Hematopoietic multipotent progenitor cell treated with erythropoietin and hydrocortisone succinate and interleukin-3 and kit ligand, for 4 days (in vitro differentiated cells): ENCODE measurements around the gene LOC128125822.
A peak's percentile ranks its signal among the peaks of the same experiment; 100 is the strongest.

ENCODE experiments used
- DNase-seq: peaks from one replicate; pipeline ENCODE4 v3.0.0-alpha.2; 2015

The LOC128125822 gene

DNA sequence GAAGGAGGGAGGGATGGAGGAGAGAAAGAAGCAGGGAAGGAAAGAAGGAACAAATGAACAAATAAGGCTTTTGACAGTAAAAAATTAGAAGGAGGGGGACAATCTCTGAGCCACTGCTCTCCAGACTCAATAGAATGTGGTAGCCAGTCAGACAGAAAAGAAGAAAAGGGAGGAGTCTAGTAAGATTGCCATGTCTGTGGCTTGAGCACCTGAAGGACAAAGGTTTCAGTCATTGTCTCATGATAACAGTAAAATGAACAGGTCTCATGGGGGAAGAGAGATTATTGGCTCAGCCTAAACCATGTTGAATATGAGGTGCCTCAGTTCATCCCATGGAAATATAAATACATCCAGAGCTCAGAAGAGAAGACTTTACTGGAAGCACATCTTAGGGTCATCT, 14.0 kb upstream of the LOC128125822 start:
- DNase-seq, result no peak

DNA sequence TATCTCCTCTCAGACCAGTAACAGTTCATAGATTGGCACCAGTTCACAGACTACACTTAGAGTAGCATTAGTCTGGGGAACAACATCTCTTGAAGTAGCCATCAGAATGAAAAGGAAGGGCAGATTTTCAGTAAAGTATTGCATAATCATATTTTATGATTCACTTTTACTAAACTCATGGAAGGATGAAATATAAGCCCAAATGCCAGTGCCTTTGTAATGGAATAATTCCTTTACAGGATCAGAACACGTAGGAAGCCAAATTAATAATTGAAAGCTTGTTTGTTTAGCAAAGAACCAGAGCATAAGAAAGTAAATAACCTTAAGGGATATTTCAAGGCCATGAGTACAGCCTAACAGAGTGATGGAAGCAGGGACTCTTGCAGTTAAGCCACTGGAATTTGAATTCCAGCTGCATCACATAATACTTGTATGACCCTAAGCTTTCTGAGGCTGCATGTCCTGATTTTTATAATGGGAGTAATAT, 11.4 kb upstream of the LOC128125822 start:
- no peak for DNase-seq

DNA sequence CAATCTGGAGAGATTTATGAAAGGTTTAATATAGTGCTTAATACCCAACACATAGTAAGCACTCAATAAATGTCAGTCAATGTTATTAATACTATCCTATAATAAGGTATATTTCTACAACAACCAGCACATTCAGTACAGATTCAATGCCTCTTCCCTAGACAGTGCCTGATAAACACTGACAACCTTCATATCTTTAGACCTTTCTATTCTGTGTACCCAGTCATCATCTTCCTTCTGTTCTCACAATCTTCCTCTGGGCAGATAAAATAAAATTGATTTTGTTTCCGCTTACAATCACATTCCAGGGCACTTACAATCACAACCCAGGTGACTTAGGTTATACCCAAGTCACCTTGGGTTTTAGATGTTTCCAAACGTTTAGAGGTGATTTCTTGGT, 11.0 kb upstream of the LOC128125822 start:
- DNase-seq, result no peak

DNA sequence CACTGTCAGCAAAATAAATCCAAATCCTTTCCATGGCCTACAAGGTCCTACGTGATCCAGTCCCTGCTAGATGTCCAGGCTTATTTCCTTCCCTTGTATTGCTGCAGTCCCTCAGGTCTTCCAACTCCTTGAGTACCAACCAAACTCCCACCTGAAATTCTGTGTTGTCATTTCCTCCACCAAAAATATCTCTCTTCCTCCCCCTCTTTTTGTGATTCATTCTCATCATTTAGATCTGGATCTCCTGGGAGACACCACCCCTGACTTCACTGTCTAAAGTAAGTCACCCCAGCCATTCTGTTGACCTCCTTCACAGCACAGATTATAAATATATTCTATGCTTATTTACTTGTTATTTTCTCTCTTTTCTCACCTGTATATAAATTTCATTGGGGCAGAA, 9.0 kb upstream of the LOC128125822 start:
- DNase-seq, result no peak

DNA sequence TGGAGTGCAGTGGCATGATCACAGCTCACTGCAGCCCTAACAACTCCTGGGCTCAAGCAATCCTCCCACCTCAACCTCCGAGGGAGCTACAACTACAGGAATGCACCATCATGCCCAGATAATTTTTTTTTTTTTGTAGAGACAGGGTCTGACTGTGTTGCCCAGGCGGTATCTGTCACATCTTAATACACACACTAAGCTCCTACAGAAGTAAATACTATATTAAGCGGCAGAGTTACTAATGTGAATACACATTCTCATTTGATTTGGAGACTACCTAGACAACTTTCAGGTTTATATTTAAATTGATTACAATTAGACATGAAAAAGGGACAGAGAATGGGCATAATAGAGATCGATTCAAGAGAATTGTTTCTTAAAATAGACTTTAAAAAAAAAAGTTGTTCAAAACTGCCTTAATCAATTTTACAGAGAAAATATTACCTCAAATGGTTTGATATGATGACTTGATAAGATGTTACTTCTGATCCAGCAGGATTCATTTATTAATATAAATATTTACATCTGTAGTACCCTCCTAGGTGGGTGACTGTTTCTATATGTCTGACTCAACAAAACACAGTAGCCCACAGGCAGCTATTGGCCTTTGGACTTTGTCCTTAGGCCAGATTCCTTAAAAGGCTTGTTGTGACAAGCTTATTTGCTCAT, 7.1 kb upstream of the LOC128125822 start:
- DNase-seq, result no peak

DNA sequence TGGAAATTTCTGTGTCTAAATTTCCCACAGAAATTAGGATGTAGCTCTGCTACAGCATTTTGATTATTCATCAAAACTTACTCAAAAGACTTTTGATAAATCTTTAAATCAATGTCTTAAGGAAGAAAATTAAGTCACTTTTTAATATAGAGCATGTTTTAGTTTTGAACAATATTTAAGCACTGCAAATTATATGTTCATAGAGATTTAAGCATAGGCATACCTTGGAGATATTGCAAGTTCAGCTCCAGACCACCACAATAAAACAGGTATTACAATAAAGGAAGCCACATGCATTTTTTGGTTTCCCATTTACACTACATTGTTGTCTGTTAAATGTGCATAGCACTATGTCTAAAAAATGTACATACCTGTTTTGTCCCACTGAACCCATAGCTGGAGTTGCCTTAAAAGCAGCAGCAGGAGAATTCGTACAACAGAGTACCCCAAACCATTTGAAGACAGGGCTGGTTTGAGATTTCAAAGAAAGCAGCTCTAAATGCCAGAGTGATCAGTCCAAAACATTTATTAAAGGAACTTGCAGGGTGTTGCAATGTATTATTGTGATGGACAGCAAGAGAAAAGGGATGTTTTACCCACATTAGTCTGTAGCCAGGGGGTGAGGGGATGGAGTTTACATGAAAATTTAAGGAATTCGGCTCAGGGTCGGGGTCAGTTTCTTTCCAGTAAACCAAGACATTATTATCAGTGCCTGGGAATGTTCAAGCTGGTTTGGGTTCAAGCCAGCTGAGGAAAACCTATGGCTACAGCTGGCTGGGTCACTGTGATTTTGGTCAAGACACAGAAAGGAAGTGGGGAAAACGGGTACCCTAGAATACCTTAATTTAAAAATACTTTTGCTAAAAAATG, 6.3 kb upstream of the LOC128125822 start:
- DNase-seq, result no peak

DNA sequence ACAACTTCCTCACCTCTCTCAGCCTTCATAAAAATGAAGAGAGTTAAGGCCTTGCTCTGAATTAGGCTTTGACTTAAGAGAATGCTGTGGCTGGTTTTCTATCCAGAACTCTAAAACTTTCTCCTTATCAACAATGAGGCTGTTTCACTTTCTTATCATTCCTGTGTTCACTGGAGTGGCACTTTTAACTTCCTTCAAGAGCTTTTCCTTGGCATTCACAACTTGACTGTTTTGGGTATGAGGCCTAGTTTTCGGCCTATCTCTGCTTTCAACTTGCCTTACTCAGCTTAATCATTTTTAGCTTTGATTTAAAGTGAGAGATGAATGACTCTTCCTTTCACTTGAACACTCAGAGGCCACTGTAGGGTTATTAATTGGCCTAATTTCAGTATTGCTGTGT, 4.3 kb upstream of the LOC128125822 start:
- DNase-seq, result no peak

DNA sequence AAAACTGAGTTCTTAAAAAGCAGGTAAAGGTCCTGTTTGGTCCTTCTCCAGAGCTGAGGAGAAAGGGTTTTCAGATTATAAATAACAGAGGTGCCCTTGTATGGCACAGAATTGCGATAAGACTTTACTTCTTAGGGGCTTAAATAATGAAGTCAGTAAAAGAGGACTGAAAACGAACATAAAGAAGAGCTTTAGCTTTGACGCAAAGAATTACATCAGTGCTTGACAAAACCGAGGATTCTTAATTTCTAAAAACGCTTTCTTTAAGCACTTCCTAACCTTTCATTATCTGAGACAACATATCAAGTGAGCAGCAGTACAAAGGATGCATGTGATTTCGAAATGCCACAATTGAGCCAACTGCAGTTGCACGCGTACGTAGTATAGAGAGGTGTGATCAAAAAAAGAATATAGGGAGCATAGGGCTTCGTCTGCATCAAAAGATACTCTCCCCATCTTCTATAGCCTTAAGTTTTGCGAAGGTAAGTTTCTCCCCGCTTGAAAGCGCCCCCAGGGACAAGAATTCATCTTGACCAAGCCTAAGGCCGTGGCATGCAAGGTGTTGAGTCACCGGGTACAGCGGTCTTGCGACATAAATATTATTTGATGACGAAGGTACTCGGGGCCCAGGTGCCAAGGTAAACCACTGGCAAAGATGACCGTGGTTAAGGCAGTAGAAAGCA, 778 bp upstream of the LOC128125822 start:
- no peak for DNase-seq

DNA sequence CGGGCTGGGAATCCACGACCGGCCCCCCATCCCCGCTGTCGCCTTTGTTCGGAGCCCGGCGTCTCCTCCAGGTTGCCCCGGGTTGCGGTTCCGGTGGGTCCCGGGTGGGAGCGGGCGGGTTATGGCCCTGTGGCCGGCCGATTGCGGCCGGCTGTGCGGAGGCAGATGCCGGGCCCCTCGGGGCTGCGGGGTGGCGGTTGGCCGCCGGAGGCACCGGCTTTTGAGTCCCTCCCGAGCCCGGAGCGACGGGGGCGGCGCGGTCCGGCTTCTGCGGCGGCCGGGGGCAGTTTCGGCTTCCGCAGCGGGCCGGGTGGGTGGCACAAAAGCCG, 431 bp downstream of the LOC128125822 start:
- DNase-seq, result no peak

DNA sequence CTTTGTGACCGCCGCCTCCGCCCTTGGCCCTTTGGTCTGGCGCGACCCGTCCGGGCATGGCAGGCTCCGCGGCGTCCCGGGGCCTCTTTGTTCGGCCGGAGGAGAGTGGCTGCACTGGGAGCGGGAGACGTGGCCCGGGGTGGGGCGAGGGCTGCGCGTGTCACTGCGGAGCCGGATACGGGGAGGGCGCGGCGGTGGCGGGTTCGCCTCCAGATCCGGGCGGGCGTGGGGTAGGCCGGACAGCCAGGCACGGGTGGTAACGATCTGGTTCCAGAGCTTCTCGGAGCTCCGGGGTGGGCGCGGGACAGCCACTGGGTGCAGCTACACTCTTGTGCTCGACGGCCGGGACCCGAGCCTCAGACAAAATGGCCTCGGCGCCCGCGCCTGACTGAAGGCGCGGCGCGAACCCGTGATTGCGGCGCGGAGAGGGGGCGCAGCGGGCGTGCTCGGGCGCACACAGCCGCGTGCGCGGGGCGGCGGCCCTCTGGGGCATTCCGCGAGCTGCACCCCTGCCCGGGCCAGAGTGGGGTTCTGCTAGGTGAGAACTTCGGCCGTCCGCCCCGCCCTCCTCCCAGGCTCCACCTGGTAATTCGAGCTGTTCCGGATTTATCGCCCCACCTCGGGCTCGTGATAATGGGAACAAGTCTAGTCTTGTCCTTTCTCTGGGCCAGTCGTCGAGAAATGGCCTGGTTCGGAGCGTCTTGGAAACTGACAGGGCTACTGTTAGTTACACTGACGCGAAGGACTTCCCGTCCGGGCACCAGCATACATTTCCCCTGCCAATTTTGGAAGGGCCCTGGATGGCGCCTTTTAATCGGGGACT, 1.0 kb downstream of the LOC128125822 start:
- DNase-seq, result peak; percentile 83

DNA sequence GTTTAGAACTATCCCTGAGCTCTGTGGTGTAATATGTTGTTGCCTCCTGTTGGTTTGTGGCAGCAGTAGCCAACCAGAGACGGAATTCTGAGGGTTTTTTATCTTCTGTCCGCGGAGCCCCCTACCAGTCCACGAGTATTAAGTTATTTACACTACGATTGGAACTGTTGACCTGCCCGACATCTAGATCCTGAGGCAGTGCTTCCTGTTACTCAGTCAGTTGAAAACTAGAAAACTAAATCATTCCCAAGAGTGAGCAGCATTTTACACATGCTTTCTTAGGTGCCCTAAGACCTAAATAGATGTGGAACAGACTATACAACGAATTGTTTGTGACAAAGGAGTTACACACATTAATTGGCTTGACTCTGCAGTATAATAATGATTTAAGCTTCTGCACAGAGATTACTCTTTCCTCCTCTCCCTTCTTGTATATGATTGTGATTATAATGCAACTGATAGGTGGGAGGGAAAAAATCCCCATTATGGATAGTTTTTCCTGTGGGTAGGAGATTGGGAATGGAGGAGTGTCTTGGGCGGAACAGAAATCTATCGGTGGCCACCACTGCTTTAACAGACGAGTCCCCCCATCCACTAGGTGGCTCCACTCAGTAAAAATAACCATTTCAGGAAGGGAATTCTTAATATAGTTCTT, 1.7 kb downstream of the LOC128125822 start:
- DNase-seq, result peak; percentile 86

DNA sequence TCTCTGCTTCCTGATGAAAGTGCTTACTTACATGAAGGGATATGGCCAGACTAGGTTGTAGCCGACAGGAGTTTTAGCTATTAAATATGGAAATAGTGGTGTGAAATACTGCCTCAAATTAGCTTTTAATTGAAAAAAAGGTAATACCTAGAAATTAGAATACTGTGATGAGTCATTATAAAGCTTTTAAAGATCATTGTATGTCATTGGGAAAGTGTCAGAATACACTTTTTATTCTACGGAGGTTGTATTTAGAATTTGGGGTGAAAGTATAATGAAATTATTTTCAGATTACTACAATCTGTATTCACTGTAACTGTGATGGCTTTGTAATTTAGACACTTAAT, 2.2 kb downstream of the LOC128125822 start:
- DNase-seq, result no peak

DNA sequence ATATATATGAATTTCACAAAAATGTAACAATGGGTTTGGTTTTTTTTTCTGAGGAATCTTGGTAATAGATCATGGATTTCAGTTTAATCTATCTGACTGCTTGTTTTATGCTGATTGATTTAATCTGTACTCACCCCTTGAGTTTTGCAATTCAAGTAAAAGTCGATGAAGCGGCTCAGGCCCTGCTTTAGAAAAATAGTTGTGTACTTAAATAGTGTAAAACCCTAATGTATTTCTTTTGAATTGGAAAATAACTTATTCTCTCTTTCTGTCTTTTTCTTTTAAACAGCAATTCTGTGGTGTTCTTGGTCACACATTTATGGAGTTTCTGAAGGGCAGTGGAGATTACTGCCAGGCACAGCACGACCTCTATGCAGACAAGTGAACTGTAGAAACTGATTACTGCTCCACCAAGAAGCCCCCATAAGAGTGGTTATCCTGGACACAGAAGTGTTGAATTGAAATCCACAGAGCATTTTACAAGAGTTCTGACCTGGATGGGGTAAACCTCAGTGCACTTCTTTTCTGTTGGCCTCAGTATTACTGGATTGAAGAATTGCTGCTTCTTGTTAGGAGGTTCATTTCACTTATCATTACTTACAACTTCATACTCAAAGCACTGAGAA, 4.0 kb downstream of the LOC128125822 start:
- DNase-seq, result no peak

DNA sequence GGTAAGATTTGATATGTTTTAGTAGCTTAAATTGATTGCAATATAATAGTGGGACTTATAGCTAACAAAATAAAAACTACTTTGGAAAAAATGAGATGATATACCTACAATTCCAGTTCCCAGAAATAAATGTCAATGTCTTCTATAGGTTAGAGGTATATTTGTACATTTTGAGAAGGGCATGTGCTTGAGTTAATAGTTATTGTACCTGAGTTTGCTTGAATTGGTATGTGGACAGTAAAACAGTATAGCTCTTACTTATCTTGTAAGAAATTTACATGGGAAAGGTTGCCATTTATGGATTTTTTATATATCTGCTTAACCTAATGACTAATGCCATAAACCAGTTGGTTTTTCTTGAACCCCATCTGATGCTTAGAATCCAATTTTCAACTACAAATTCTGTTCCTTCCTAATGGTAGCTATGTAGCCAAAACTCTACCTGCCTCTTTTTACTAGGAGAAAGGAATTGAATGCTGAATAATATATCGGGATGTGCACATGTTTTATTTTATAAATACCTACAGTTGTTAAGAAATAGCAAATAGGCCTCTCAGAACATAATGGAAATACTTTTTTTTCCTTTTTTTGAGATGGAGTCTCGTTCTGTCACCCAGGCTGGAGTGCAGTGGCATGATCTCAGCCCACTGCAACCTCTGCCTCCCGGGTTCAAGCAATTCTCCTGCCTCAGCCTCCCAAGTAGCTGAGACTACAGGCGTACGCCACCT, 4.9 kb downstream of the LOC128125822 start:
- DNase-seq, result no peak

DNA sequence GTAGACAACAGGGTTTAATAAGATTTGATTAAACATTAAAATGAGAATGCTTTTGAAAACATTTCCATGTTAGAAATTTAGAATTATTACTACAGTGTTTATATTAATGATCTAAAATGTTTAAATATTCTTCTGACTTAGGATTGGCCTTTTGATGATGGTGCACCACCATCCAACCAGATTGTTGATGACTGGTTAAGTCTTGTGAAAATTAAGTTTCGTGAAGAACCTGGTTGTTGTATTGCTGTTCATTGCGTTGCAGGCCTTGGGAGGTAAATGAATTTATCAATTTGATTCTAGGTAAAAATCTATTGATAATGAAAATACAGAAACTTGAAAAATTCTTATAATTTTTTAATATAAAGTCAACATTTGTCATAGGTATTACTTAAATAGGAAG, 6.5 kb downstream of the LOC128125822 start:
- DNase-seq, result no peak

DNA sequence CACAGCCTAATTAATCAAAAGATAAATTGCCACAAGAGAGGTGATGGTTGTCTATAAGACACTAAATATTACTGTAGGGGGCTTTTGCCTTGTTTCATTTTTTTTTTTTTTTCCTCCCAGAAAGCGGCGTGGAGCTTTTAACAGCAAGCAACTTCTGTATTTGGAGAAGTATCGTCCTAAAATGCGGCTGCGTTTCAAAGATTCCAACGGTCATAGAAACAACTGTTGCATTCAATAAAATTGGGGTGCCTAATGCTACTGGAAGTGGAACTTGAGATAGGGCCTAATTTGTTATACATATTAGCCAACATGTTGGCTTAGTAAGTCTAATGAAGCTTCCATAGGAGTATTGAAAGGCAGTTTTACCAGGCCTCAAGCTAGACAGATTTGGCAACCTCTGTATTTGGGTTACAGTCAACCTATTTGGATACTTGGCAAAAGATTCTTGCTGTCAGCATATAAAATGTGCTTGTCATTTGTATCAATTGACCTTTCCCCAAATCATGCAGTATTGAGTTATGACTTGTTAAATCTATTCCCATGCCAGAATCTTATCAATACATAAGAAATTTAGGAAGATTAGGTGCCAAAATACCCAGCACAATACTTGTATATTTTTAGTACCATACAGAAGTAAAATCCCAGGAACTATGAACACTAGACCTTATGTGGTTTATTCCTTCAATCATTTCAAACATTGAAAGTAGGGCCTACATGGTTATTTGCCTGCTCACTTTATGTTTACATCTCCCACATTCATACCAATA, 7.8 kb downstream of the LOC128125822 start:
- no peak for DNase-seq

DNA sequence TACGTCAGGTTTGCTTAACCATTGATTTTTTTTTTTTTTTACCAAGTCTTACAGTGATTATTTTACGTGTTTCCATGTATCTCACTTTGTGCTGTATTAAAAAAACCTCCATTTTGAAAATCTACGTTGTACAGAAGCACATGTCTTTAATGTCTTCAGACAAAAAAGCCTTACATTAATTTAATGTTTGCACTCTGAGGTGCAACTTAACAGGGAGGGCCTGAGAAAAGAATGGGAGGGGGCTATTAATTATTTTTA, 8.4 kb downstream of the LOC128125822 start:
- DNase-seq, result no peak

DNA sequence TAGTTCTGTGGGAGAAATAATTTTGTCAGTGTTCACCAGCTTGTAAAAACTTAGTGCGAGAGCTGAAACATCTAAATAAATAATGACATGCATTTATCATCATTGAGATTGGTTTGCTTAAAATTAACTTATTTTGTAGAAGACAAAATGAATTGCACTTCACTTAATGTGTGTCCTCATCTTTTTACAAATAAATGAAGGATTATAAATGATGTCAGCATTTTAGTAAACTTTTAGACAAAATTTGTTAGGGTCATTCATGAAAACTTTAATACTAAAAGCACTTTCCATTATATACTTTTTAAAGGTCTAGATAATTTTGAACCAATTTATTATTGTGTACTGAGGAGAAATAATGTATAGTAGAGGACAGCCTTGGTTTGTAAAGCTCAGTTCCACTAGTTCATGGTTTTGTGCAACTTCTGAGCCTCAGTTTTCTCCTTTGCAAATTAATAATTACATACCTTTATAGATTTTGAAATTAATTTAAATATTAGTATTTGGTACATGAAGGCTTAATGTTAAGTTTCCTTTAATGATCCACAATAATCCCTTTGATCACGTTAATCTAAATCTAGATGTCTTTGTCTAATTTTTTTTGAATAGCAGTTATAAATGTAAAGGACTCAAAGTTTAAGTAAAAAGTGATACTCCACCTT, 9.2 kb downstream of the LOC128125822 start:
- no peak for DNase-seq

DNA sequence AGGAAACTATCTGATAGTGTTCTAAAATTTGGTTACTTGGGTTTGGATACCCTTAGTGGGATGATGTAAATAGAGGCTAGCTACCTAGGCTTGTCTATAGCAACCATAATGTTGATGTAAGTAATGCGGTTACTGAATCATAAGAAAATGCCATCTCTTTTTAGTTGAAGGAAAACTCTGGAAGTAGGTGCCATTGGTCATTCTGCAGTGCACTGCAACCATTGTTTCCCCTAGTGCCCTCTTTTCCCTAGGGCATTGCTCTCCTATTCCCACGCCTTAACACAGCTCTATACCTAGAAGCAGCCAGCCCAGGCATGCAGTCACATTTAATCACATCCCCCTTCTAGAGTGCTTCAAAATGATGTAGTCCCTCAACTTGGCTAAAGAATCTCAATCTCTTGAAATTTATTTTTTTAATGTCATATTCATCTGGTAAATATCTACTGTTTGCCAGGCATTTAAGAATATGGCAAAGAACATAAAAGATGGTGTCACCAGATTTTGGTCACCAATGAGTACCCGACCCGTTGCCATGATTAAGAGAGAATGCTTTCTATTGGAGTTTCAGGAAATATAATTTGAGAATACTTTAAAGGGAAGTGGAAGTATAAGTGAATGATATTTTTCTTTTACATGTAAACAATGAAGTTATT, 10.4 kb downstream of the LOC128125822 start:
- DNase-seq, result no peak

DNA sequence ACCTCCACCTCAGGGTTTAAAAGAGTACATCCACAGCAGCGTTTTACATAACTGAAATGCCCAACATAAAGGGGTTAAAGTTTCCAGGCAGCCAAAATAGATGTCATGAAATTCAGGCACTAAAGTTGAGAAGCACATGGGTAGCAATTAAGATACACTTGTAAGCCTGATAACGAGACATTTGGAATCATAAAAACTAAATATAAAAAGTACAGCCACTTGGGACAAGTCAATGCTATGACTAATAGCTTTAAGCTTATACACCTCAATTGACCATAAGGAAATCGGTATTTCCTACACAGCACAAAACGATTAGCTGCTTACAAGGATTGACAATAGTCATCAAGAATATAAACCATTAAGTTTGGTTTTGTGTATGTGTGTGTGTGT, 11.8 kb downstream of the LOC128125822 start:
- DNase-seq, result no peak
